GM12878 (cell line): ENCODE data around the gene PRPF6.

Experiments used
- RCOR1 ChIP-seq: conservative IDR thresholded peaks from 2 replicates; pipeline ENCODE4 v1.6.1; 2012; ENCODE audit warnings: low read depth, low read length, improper control_type of control experiment
- RFX5 ChIP-seq: IDR thresholded peaks from 2 replicates; pipeline ENCODE4 v1.6.1; 2011; ENCODE audit warnings: low read depth, low read length, improper control_type of control experiment
- SMC3 ChIP-seq: IDR thresholded peaks from 2 replicates; pipeline ENCODE4 v1.6.1; 2011; ENCODE audit warnings: low read length, improper control_type of control experiment, borderline replicate concordance
- TCF7 ChIP-seq: IDR thresholded peaks from 2 replicates; pipeline ENCODE4 v1.6.1; 2014; ENCODE audit warnings: antibody characterized with exemption, borderline replicate concordance
- TF ChIP-seq, protein P1 (sequence below): IDR thresholded peaks from 2 replicates; pipeline ENCODE4 v1.6.1; 2012; ENCODE audit warnings: mild to moderate bottlenecking, low read depth, low read length

DNA sequence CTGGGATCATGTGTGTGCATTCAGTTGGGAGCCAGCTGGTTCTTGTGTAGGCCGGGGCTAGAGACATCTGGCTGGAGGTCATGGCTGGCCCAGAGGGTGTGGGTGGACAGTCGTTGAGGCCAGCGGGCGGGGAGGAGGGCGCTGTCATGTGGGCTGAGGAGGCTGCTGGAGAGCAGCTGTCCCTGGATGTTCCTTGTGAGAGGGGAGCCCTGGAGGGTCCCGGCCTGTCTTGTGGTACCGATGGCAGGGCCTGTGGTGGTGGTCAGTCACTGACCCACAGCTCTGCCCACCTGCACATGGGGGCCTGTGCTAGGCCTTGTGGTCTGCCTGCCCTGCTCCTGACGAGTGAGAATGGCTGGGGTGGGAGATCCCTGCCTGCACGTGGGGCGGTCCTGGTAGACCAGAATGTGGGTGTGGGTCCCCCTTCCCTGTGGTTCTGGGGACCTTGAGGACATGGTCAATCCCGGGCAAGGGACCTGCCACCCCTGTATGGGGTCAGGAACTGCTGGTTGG, 53.1 kb downstream of the PRPF6 start:
- TF ChIP-seq TCF7 = no peak
- TF ChIP-seq, protein P1, sequence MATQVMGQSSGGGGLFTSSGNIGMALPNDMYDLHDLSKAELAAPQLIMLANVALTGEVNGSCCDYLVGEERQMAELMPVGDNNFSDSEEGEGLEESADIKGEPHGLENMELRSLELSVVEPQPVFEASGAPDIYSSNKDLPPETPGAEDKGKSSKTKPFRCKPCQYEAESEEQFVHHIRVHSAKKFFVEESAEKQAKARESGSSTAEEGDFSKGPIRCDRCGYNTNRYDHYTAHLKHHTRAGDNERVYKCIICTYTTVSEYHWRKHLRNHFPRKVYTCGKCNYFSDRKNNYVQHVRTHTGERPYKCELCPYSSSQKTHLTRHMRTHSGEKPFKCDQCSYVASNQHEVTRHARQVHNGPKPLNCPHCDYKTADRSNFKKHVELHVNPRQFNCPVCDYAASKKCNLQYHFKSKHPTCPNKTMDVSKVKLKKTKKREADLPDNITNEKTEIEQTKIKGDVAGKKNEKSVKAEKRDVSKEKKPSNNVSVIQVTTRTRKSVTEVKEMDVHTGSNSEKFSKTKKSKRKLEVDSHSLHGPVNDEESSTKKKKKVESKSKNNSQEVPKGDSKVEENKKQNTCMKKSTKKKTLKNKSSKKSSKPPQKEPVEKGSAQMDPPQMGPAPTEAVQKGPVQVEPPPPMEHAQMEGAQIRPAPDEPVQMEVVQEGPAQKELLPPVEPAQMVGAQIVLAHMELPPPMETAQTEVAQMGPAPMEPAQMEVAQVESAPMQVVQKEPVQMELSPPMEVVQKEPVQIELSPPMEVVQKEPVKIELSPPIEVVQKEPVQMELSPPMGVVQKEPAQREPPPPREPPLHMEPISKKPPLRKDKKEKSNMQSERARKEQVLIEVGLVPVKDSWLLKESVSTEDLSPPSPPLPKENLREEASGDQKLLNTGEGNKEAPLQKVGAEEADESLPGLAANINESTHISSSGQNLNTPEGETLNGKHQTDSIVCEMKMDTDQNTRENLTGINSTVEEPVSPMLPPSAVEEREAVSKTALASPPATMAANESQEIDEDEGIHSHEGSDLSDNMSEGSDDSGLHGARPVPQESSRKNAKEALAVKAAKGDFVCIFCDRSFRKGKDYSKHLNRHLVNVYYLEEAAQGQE = no peak
- no peak for TF ChIP-seq SMC3
- TF ChIP-seq RFX5 = no peak
- TF ChIP-seq RCOR1 = no peak
